Chondrocyte (in vitro differentiated cells): Measurements from ENCODE around the gene TMEM219. TPM values are rescaled to one million over a fixed set of nuclear protein-coding genes. Genes with fewer than 3 reads are reported as not detected.

Source experiments
- DNase-seq: peaks from one replicate; pipeline ENCODE4 v3.0.0; 2021; ENCODE audit warnings: mixed read lengths, low spot score
- H3K27ac Mint-ChIP-seq: one replicate; pipeline ENCODE4 v1.8.0; 2021; ENCODE audit warnings: mild to moderate bottlenecking, moderate library complexity, mixed read lengths; ENCODE audit not compliant: unreplicated experiment
- H3K27me3 Mint-ChIP-seq: 2 replicates; pipeline ENCODE4 v1.8.0; 2021; ENCODE audit warnings: low read depth, mixed read lengths
- H3K36me3 Mint-ChIP-seq: 2 replicates; pipeline ENCODE4 v1.8.0; 2021; ENCODE audit warnings: low read depth, mixed read lengths
- H3K4me1 Mint-ChIP-seq: 2 replicates; pipeline ENCODE4 v1.8.0; 2021; ENCODE audit warnings: low read depth, mild to moderate bottlenecking, mixed read lengths
- H3K4me3 Mint-ChIP-seq: one replicate; pipeline ENCODE4 v1.8.0; 2021; ENCODE audit warnings: mild to moderate bottlenecking, moderate library complexity, mixed read lengths; ENCODE audit not compliant: unreplicated experiment
- H3K9me3 Mint-ChIP-seq: 2 replicates; pipeline ENCODE4 v1.8.0; 2021; ENCODE audit warnings: low read depth, mixed read lengths
- CTCF ChIP-seq: fragments of 200-600 bp; sonication (generic); IDR thresholded peaks from 2 replicates; pipeline ENCODE4 v1.5.0; 2021; ENCODE audit warnings: antibody characterized with exemption, mild to moderate bottlenecking, moderate library complexity
- total RNA-seq: library from RNA; stranded (reverse); gene quantifications from 3 replicates; pipeline ENCODE4 v1.2.1, GENCODE V29; 2021

The TMEM219 gene
- total RNA-seq, 1 donor from 2014 or later = 122 TPM

- Mint-ChIP-seq H3K4me1 (peaks cover 5% of the 10 kb centered on the region), H3K4me3 (no peak overlapping the region), H3K9me3 (no peaks in the 10 kb centered on the region), H3K36me3 (peaks cover 36% of the 10 kb centered on the region), H3K27ac (peak overlapping the region; percentile 39), H3K27me3 (no peaks in the 10 kb centered on the region)
- TF ChIP-seq CTCF = no peak
- peak; percentile 65 for DNase-seq
These were observed 27.4 kb downstream of the TMEM219 start for GRCh38 chr16:29989111-29989858.

- peaks cover 34% of the 10 kb centered on the region for H3K36me3 Mint-ChIP-seq
- H3K4me1 Mint-ChIP-seq = peaks cover 12% of the 10 kb centered on the region
- H3K9me3 Mint-ChIP-seq = no peaks in the 10 kb centered on the region
- H3K27me3 Mint-ChIP-seq = no peaks in the 10 kb centered on the region
- no peak overlapping the region for H3K27ac Mint-ChIP-seq
- no peak overlapping the region for H3K4me3 Mint-ChIP-seq
- TF ChIP-seq CTCF = no peak
- no peak for DNase-seq
These were observed 28.2 kb downstream of the TMEM219 start for GRCh38 chr16:29990034-29990433.

GRCh38 chr16:29990883-29991570, 29.1 kb downstream of the TMEM219 start:
- DNase-seq = peak; percentile 83
- no peak for TF ChIP-seq CTCF
- no peak overlapping the region for H3K4me3 Mint-ChIP-seq
- no peaks in the 10 kb centered on the region for H3K9me3 Mint-ChIP-seq
- H3K36me3 Mint-ChIP-seq = peaks cover 29% of the 10 kb centered on the region
- H3K27ac Mint-ChIP-seq = no peak overlapping the region
- peaks cover 14% of the 10 kb centered on the region for H3K4me1 Mint-ChIP-seq
- no peaks in the 10 kb centered on the region for H3K27me3 Mint-ChIP-seq

- peak; percentile 52 for DNase-seq
- H3K36me3 Mint-ChIP-seq = peaks cover 25% of the 10 kb centered on the region
- no peaks in the 10 kb centered on the region for H3K9me3 Mint-ChIP-seq
- H3K27me3 Mint-ChIP-seq = no peaks in the 10 kb centered on the region
- no peak overlapping the region for H3K4me3 Mint-ChIP-seq
- TF ChIP-seq CTCF = no peak
- peaks cover 19% of the 10 kb centered on the region for H3K4me1 Mint-ChIP-seq
- H3K27ac Mint-ChIP-seq = no peak overlapping the region
These were observed 29.7 kb downstream of the TMEM219 start for GRCh38 chr16:29991571-29991904.

- Mint-ChIP-seq H3K27me3 (no peaks in the 10 kb centered on the region), H3K4me1 (peaks cover 24% of the 10 kb centered on the region), H3K27ac (no peak overlapping the region), H3K36me3 (peaks cover 23% of the 10 kb centered on the region), H3K4me3 (no peak overlapping the region), H3K9me3 (no peaks in the 10 kb centered on the region)
- peak; percentile 33 for DNase-seq
- TF ChIP-seq CTCF = no peak
These were observed 30.6 kb downstream of the TMEM219 start for GRCh38 chr16:29992344-29992967.
